ENCODE data around the gene RGL1. TPM values are rescaled to one million over a fixed set of nuclear protein-coding genes. Genes with fewer than 3 reads are reported as not detected.

The RGL1 gene
- total and polyA plus RNA-seq, 4 donors = 7.0 to 51.6 (median 16.4) TPM

DNA sequence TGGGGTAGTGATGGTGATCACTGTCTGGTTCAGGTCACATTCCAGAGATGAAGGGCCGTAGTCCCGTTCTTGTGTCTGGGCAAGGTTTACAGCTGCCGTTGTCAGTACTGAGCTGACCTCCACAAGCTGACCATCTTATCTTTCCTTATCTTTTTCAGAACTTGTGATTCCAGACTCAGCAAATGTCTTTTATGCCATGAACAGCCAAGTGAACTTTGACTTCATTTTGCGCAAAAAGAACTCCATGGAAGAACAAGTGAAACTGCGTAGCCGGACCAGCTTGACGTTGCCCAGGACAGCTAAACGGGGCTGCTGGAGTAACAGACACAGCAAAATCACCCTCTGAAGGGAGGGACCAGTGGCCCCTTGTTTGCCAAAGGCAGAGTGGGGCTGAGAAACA, 121.0 kb downstream of the RGL1 start:
- H3K27me3 ChIP-seq (ENCODE audit: control insufficient read depth in 1 of 2, insufficient read depth in 2 of 2, low read length in 1 of 2) = no peaks in the 10 kb centered on the region
- ATAC-seq (ENCODE audit: low FRiP score) = no peak

DNA sequence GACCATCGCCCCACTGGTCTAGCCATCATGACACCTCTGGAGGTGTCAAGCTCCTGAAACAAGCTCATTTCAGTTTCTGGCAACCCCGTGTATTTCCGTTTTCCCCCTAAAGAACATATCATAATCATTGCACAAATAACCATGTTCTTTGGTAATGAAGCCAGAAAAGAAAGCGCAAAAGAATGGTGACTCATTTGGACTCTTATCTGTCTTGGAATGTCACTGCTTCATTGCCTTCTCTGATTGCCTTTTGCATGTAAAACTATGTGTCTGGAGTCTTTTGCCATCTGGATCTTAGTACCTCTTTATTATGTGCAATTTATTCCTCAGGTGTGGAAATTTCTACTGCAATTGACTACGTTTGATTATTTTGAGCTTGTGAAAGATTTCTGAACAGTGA, 122.1 kb downstream of the RGL1 start:
- DNase-seq = no peak
- no peaks in the 10 kb centered on the region for H3K4me1 ChIP-seq (ENCODE audit: control insufficient read depth in 1 of 2, insufficient read depth in 2 of 2, low read length in 2 of 2)
- no peak overlapping the region for H3K4me3 ChIP-seq (ENCODE audit: low read length in 2 of 2)
- H3K9me3 ChIP-seq (ENCODE audit: control insufficient read depth, low read length) = no peaks in the 10 kb centered on the region
- ATAC-seq (ENCODE audit: low FRiP score) = no peak
- intact Hi-C loops (cut with DNase I) = no loop called here
- no peaks in the 10 kb centered on the region for H3K27me3 ChIP-seq (ENCODE audit: control insufficient read depth in 1 of 2, insufficient read depth in 2 of 2, low read length in 1 of 2)
- H3K36me3 ChIP-seq (ENCODE audit: control insufficient read depth in 1 of 2, insufficient read depth in 2 of 2, low read length in 1 of 2) = peaks cover 2% of the 10 kb centered on the region in 2 donors
- WGBS, 2 donors = 50 to 54% methylated on average over 5 of the region's 5 CpGs
- no peak overlapping the region for H3K27ac ChIP-seq (ENCODE audit: low read depth in 1 of 2, low read length in 2 of 2)

More for the DNA sequence above, 121.0 kb downstream of the RGL1 start:
- no peak overlapping the region for H3K4me3 ChIP-seq (ENCODE audit: low read length in 2 of 2)
- no peaks in the 10 kb centered on the region for H3K9me3 ChIP-seq (ENCODE audit: control insufficient read depth, low read length)
- intact Hi-C loops (cut with DNase I) = no loop called here
- H3K27ac ChIP-seq (ENCODE audit: low read depth in 1 of 2, low read length in 2 of 2) = no peak overlapping the region
- WGBS, 2 donors = 87 to 91% methylated on average over 8 of the region's 8 CpGs
- H3K36me3 ChIP-seq (ENCODE audit: control insufficient read depth in 1 of 2, insufficient read depth in 2 of 2, low read length in 1 of 2) = peaks cover 2% of the 10 kb centered on the region in 2 donors
- no peak for DNase-seq
- no peaks in the 10 kb centered on the region for H3K4me1 ChIP-seq (ENCODE audit: control insufficient read depth in 1 of 2, insufficient read depth in 2 of 2, low read length in 2 of 2)

- H3K27me3 ChIP-seq (ENCODE audit: control insufficient read depth in 1 of 2, insufficient read depth in 2 of 2, low read length in 1 of 2) = no peaks in the 10 kb centered on the region
- ATAC-seq (ENCODE audit: low FRiP score) = no peak
- 20 to 30% methylated on average over 2 of the region's 2 CpGs for WGBS, 2 donors
- H3K27ac ChIP-seq (ENCODE audit: low read depth in 1 of 2, low read length in 2 of 2) = no peak overlapping the region
- no peaks in the 10 kb centered on the region for H3K9me3 ChIP-seq (ENCODE audit: control insufficient read depth, low read length)
- no peaks in the 10 kb centered on the region for H3K4me1 ChIP-seq (ENCODE audit: control insufficient read depth in 1 of 2, insufficient read depth in 2 of 2, low read length in 2 of 2)
- no peak for DNase-seq
- H3K36me3 ChIP-seq (ENCODE audit: control insufficient read depth in 1 of 2, insufficient read depth in 2 of 2, low read length in 1 of 2) = no peaks in the 10 kb centered on the region
- intact Hi-C loops (cut with DNase I) = no loop called here
- H3K4me3 ChIP-seq (ENCODE audit: low read length in 2 of 2) = no peak overlapping the region
Measured at GRCh38 chr1:183931646-183932271, 126.8 kb downstream of the RGL1 start.

GRCh38 chr1:183932412-183932811, 127.5 kb downstream of the RGL1 start:
- H3K9me3 ChIP-seq (ENCODE audit: control insufficient read depth, low read length) = no peaks in the 10 kb centered on the region
- ATAC-seq (ENCODE audit: low FRiP score) (peak; percentile 85), DNase-seq (peak; percentile 91 to 96)
- no peaks in the 10 kb centered on the region for H3K36me3 ChIP-seq (ENCODE audit: control insufficient read depth in 1 of 2, insufficient read depth in 2 of 2, low read length in 1 of 2)
- no peak overlapping the region for H3K4me3 ChIP-seq (ENCODE audit: low read length in 2 of 2)
- H3K27me3 ChIP-seq (ENCODE audit: control insufficient read depth in 1 of 2, insufficient read depth in 2 of 2, low read length in 1 of 2) = no peaks in the 10 kb centered on the region
- no peaks in the 10 kb centered on the region for H3K4me1 ChIP-seq (ENCODE audit: control insufficient read depth in 1 of 2, insufficient read depth in 2 of 2, low read length in 2 of 2)
- intact Hi-C loops (cut with DNase I) = no loop called here
- no peak overlapping the region for H3K27ac ChIP-seq (ENCODE audit: low read depth in 1 of 2, low read length in 2 of 2)
- WGBS, 2 donors = 6 to 8% methylated on average over 14 to 15 of the region's 15 CpGs

DNA sequence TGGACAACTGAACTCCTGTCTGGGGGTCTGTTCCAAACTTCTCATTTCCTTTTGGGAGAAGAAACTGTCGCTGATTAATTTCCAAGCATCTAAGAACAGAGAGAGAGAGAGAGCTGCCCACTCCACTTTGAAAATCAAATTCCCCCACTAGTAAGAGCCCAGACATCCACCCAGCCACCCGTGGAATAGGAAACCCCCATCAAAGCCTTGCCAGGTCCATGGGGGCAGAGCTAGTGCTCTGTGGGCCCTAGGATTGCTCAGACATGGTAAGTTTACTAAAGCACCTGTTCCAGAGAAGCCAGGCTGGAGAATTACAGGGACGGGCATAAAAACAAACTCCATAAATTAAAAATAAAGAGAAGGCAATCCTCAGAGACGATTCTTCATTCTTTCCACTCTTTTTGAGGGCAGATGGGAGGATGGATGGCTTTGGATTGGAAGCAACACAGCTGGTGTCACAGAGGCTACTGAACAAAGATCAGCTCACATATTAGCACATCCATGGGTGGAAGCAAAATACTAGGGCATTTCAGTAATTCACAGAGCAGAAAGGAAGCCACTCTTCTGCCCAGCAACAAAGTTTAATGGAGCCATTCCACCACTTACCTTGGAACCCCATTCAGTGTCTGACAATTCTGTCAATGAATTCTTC, 128.7 kb downstream of the RGL1 start:
- WGBS, 2 donors = 80 to 93% methylated on average over 4 of the region's 4 CpGs
- intact Hi-C loops (cut with DNase I) = no loop called here
- no peak overlapping the region for H3K4me3 ChIP-seq (ENCODE audit: low read length in 2 of 2)
- H3K27me3 ChIP-seq (ENCODE audit: control insufficient read depth in 1 of 2, insufficient read depth in 2 of 2, low read length in 1 of 2) = no peaks in the 10 kb centered on the region
- no peaks in the 10 kb centered on the region for H3K36me3 ChIP-seq (ENCODE audit: control insufficient read depth in 1 of 2, insufficient read depth in 2 of 2, low read length in 1 of 2)
- no peaks in the 10 kb centered on the region for H3K4me1 ChIP-seq (ENCODE audit: control insufficient read depth in 1 of 2, insufficient read depth in 2 of 2, low read length in 2 of 2)
- ATAC-seq (ENCODE audit: low FRiP score) (no peak), DNase-seq (no peak)
- H3K9me3 ChIP-seq (ENCODE audit: control insufficient read depth, low read length) = no peaks in the 10 kb centered on the region
- H3K27ac ChIP-seq (ENCODE audit: low read depth in 1 of 2, low read length in 2 of 2) = no peak overlapping the region

DNA sequence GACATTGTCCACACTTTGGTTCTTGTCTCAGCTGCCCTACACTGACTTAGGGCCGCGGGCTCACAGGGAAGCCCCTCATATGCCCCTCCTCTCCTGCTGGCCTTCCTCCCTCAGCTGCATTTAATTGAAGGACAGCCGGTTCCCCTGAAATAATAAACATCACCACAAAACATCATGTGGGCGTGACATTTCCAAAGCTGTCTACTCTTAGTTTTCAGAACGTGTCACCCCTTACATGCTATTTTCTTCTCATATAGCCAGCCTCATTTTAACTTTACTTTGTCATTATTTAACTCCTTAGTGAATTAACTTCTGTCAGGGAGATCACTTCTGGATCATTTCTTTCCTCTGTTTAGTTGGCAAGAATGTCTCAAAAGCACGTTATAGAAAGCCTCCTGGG, 129.4 kb downstream of the RGL1 start:
- 83 to 86% methylated on average over 6 of the region's 6 CpGs for WGBS, 2 donors
- Histone ChIP-seq H3K4me1 (ENCODE audit: control insufficient read depth in 1 of 2, insufficient read depth in 2 of 2, low read length in 2 of 2) (no peaks in the 10 kb centered on the region), H3K4me3 (ENCODE audit: low read length in 2 of 2) (no peak overlapping the region), H3K27me3 (ENCODE audit: control insufficient read depth in 1 of 2, insufficient read depth in 2 of 2, low read length in 1 of 2) (no peaks in the 10 kb centered on the region), H3K9me3 (ENCODE audit: control insufficient read depth, low read length) (no peaks in the 10 kb centered on the region), H3K36me3 (ENCODE audit: control insufficient read depth in 1 of 2, insufficient read depth in 2 of 2, low read length in 1 of 2) (no peaks in the 10 kb centered on the region), H3K27ac (ENCODE audit: low read depth in 1 of 2, low read length in 2 of 2) (no peak overlapping the region)
- DNase-seq (no peak), ATAC-seq (ENCODE audit: low FRiP score) (no peak)
- intact Hi-C loops (cut with DNase I) = no loop called here

- WGBS, 2 donors = 95 to 96% methylated on average over 7 of the region's 7 CpGs
- intact Hi-C loops (cut with DNase I) = no loop called here
Measured at GRCh38 chr1:183936009-183936408, 131.1 kb downstream of the RGL1 start.

GRCh38 chr1:183936791-183937190, 131.9 kb downstream of the RGL1 start:
- Histone ChIP-seq H3K36me3 (ENCODE audit: control insufficient read depth in 1 of 2, insufficient read depth in 2 of 2, low read length in 1 of 2) (no peaks in the 10 kb centered on the region), H3K4me3 (ENCODE audit: low read length in 2 of 2) (no peak overlapping the region), H3K9me3 (ENCODE audit: control insufficient read depth, low read length) (no peaks in the 10 kb centered on the region), H3K4me1 (ENCODE audit: control insufficient read depth in 1 of 2, insufficient read depth in 2 of 2, low read length in 2 of 2) (no peaks in the 10 kb centered on the region), H3K27me3 (ENCODE audit: control insufficient read depth in 1 of 2, insufficient read depth in 2 of 2, low read length in 1 of 2) (no peaks in the 10 kb centered on the region), H3K27ac (ENCODE audit: low read depth in 1 of 2, low read length in 2 of 2) (no peak overlapping the region)
- ATAC-seq (ENCODE audit: low FRiP score) (no peak), DNase-seq (no peak)
- 88% methylated on average over 7 of the region's 7 CpGs for WGBS, 2 donors
- intact Hi-C loops (cut with DNase I) = no loop called here

More at GRCh38 chr1:183936009-183936408, 131.1 kb downstream of the RGL1 start:
- no peak for DNase-seq
- Histone ChIP-seq H3K27ac (ENCODE audit: low read depth in 1 of 2, low read length in 2 of 2) (no peak overlapping the region), H3K27me3 (ENCODE audit: control insufficient read depth in 1 of 2, insufficient read depth in 2 of 2, low read length in 1 of 2) (no peaks in the 10 kb centered on the region), H3K36me3 (ENCODE audit: control insufficient read depth in 1 of 2, insufficient read depth in 2 of 2, low read length in 1 of 2) (no peaks in the 10 kb centered on the region), H3K4me3 (ENCODE audit: low read length in 2 of 2) (no peak overlapping the region), H3K4me1 (ENCODE audit: control insufficient read depth in 1 of 2, insufficient read depth in 2 of 2, low read length in 2 of 2) (no peaks in the 10 kb centered on the region), H3K9me3 (ENCODE audit: control insufficient read depth, low read length) (no peaks in the 10 kb centered on the region)
- no peak for ATAC-seq (ENCODE audit: low FRiP score)

- no peak overlapping the region for H3K4me3 ChIP-seq (ENCODE audit: low read length in 2 of 2)
- DNase-seq = no peak
- no peak overlapping the region for H3K27ac ChIP-seq (ENCODE audit: low read depth in 1 of 2, low read length in 2 of 2)
- intact Hi-C loops (cut with DNase I) = no loop called here
- H3K36me3 ChIP-seq (ENCODE audit: control insufficient read depth in 1 of 2, insufficient read depth in 2 of 2, low read length in 1 of 2) = no peaks in the 10 kb centered on the region
- H3K4me1 ChIP-seq (ENCODE audit: control insufficient read depth in 1 of 2, insufficient read depth in 2 of 2, low read length in 2 of 2) = no peaks in the 10 kb centered on the region
- no peak for ATAC-seq (ENCODE audit: low FRiP score)
- H3K9me3 ChIP-seq (ENCODE audit: control insufficient read depth, low read length) = no peaks in the 10 kb centered on the region
- no peaks in the 10 kb centered on the region for H3K27me3 ChIP-seq (ENCODE audit: control insufficient read depth in 1 of 2, insufficient read depth in 2 of 2, low read length in 1 of 2)
- WGBS, 2 donors = 89 to 92% methylated on average over 11 of the region's 11 CpGs
Measured at GRCh38 chr1:183937611-183938010, 132.7 kb downstream of the RGL1 start.
